ENCODE data around the gene NME9.
A peak's percentile ranks its signal among the peaks of the same experiment; 100 is the strongest.

NME9 gene

DNA sequence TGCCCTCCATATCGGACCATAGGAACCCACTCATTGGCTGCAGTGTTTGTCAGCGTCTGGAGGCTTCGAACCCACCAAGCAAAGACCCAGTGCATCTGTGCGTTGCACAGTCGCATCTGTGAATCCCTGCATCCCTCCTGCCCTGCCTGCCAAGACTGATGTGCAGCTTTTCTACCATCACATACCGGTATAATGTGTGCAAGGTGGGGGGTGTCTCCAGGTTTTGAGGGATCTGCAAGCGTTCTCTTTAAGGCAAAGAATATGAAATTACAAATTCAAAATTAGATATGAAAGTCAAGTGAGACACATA, 288 bp upstream of the NME9 start:
- no peaks in the 10 kb centered on the region for H3K36me3 ChIP-seq (ENCODE audit: control insufficient read depth, insufficient read depth, low read length, severe bottlenecking)
- DNase-seq (ENCODE audit: low read depth), result no peak
- no peak overlapping the region for H3K9ac ChIP-seq (ENCODE audit: low read length)
- no peaks in the 10 kb centered on the region for H3K9me3 ChIP-seq (ENCODE audit: control insufficient read depth, low read length)
- peak overlapping the region; percentile 82 for H3K4me3 ChIP-seq (ENCODE audit: low read length)
- H3K27me3 ChIP-seq (replicated peaks; ENCODE audit: control insufficient read depth, insufficient read depth, low read length), result peaks cover 6% of the 10 kb centered on the region
- H3K4me1 ChIP-seq (ENCODE audit: control insufficient read depth, insufficient read depth, low read length), result peaks cover 15% of the 10 kb centered on the region

DNA sequence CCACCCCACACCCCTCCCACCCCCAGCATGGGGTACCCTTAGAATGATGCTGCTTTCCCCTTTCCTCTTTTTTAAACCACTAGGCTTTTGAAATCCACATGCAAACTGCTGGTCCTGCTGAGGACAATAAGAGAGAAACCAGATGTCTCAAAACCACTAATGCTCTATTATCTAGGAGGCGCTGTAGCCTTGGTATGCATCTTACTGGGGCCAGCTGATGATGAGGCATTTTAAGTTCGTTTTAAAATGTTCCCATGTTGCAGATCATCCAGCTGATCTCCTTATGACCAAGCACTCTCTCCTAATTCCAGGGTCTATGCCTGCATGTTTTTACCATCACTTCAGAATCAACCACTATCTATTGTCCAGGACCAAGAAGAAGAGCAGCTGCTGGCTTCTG, 1.3 kb downstream of the NME9 start:
- H3K4me3 ChIP-seq (ENCODE audit: low read length), result no peak overlapping the region
- H3K36me3 ChIP-seq (ENCODE audit: control insufficient read depth, insufficient read depth, low read length, severe bottlenecking), result no peaks in the 10 kb centered on the region
- H3K9me3 ChIP-seq (ENCODE audit: control insufficient read depth, low read length), result no peaks in the 10 kb centered on the region
- no peak overlapping the region for H3K9ac ChIP-seq (ENCODE audit: low read length)
- H3K27me3 ChIP-seq (replicated peaks; ENCODE audit: control insufficient read depth, insufficient read depth, low read length), result no peaks in the 10 kb centered on the region
- DNase-seq (ENCODE audit: low read depth), result peak; percentile 36
- peaks cover 31% of the 10 kb centered on the region for H3K4me1 ChIP-seq (ENCODE audit: control insufficient read depth, insufficient read depth, low read length)

DNA sequence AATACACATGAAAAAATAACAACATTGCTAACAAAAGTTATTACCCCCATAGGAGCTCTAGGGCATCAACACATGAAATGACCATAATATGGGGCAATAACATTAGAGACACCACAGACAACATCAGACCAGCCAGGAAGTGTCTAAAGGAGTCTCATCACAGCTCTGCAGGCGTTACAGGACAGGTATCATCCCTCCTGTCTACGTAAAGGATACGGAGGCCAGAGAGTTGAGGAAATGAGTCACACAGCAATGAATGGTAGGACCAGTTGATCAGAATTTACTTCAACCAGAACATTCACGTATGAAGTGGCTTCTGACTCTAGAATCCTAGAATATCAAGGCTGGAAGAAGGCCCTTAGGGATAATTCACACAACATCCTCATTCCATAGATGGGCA, 1.8 kb downstream of the NME9 start:
- no peak overlapping the region for H3K4me3 ChIP-seq (ENCODE audit: low read length)
- DNase-seq (ENCODE audit: low read depth), result no peak

DNA sequence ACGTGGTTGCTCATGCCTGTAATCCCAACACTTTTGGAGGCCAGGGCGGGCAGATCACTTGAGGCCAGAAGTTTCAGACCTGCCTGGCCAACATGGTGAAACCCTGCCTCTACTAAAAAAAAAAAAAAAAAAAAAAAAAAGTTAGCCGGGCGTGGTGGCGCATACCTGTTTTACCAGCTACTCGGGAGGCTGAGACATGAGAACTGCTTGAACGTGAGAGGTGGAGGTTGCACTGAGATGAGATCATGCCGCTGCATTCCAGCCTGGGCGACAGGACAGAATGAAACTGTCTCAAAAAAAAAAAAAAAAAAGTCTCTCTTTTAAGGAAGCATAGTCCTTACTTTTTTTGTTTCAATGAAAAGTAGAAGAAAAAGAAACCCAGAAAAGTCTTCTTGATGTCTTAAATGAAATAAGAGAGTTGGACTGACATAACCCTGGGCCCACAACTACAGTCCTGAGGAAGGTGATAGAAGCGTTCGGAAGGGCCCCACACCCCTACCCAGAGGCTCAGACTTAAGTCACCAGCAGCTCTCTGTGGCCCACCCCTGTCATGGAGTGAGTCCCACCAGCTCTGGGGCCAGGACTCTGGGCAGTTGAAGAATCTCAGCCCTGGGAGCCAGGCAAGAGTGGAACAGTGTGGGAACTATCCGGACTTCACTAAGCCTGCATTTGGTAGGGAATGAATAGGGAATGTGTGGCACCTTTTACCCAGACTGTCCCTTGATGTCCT, 2.6 kb downstream of the NME9 start:
- Histone ChIP-seq H3K9me3 (ENCODE audit: control insufficient read depth, low read length) (no peaks in the 10 kb centered on the region), H3K9ac (ENCODE audit: low read length) (no peak overlapping the region), H3K36me3 (ENCODE audit: control insufficient read depth, insufficient read depth, low read length, severe bottlenecking) (no peaks in the 10 kb centered on the region), H3K4me3 (ENCODE audit: low read length) (no peak overlapping the region), H3K4me1 (ENCODE audit: control insufficient read depth, insufficient read depth, low read length) (peaks cover 37% of the 10 kb centered on the region), H3K27me3 (replicated peaks; ENCODE audit: control insufficient read depth, insufficient read depth, low read length) (no peaks in the 10 kb centered on the region)
- DNase-seq (ENCODE audit: low read depth), result no peak

More for the DNA sequence above, 1.8 kb downstream of the NME9 start:
- H3K9me3 ChIP-seq (ENCODE audit: control insufficient read depth, low read length), result no peaks in the 10 kb centered on the region
- H3K4me1 ChIP-seq (ENCODE audit: control insufficient read depth, insufficient read depth, low read length), result peaks cover 36% of the 10 kb centered on the region
- no peaks in the 10 kb centered on the region for H3K27me3 ChIP-seq (replicated peaks; ENCODE audit: control insufficient read depth, insufficient read depth, low read length)
- H3K36me3 ChIP-seq (ENCODE audit: control insufficient read depth, insufficient read depth, low read length, severe bottlenecking), result no peaks in the 10 kb centered on the region
- no peak overlapping the region for H3K9ac ChIP-seq (ENCODE audit: low read length)

DNA sequence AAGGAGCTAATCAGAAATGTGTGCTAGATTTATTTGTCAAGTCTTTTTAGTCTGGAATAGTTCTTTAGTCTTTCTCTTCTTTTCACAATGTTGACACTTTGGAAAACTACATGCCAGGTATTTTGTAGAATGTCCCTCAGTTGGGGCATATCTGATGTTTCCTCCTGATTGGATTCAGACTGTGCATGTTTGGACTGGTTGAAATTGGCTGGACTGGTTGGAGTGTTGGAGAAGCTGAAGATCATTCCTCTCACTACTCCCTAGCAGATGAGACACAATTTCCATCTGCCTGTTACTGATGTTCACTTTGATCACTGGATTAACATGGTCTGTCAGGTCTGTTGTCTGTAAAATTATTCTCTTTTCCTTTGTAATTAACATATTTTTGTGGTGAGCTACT, 3.7 kb downstream of the NME9 start:
- Histone ChIP-seq H3K9ac (ENCODE audit: low read length) (no peak overlapping the region), H3K27me3 (replicated peaks; ENCODE audit: control insufficient read depth, insufficient read depth, low read length) (peaks cover 8% of the 10 kb centered on the region), H3K9me3 (ENCODE audit: control insufficient read depth, low read length) (no peaks in the 10 kb centered on the region), H3K4me3 (ENCODE audit: low read length) (no peak overlapping the region), H3K36me3 (ENCODE audit: control insufficient read depth, insufficient read depth, low read length, severe bottlenecking) (no peaks in the 10 kb centered on the region), H3K4me1 (ENCODE audit: control insufficient read depth, insufficient read depth, low read length) (peaks cover 37% of the 10 kb centered on the region)
- no peak for DNase-seq (ENCODE audit: low read depth)

DNA sequence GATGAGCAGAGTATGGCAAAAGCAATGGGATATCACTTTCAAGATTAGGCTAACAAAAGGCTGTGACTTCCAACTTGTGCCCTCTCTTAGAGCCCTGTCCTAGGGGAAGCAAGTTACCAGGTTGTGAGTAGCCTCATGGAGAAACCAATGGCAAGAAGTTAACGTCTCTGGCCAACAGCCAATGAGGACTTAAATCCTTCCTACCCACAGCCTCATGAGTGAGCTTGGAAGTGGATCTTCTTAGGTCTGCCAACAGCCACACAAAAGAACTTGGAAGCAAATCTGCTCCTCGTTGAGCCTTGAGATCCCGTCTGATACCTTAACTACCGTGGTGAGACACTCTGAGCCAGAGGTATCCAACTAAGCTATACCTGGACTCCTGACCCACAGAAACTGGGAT, 5.7 kb downstream of the NME9 start:
- peaks cover 25% of the 10 kb centered on the region for H3K4me1 ChIP-seq (ENCODE audit: control insufficient read depth, insufficient read depth, low read length)
- DNase-seq (ENCODE audit: low read depth), result no peak

DNA sequence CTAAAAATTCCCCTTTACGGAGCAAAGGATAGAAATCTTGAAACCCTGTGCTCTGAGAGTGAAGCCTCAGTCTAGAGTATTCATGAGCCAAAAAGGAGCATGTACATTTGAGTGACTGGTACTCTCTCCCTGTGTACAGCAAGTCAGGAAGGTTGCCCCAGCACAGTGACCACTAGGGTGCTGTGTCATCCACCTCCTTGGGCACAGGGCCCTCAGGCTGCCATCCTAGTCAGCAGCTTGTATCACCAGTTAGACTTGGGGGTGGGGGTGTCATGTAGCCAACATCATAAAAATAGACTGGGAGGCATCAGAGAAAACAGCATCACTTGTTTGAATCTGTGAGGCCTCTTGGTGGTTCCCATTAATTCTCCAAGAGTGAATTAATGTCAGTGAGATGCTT, 12.0 kb downstream of the NME9 start:
- H3K4me3 ChIP-seq (ENCODE audit: low read length), result no peak overlapping the region
- H3K4me1 ChIP-seq (ENCODE audit: control insufficient read depth, insufficient read depth, low read length), result no peaks in the 10 kb centered on the region
- H3K9me3 ChIP-seq (ENCODE audit: control insufficient read depth, low read length), result no peaks in the 10 kb centered on the region
- peaks cover 19% of the 10 kb centered on the region for H3K27me3 ChIP-seq (replicated peaks; ENCODE audit: control insufficient read depth, insufficient read depth, low read length)
- no peaks in the 10 kb centered on the region for H3K36me3 ChIP-seq (ENCODE audit: control insufficient read depth, insufficient read depth, low read length, severe bottlenecking)
- DNase-seq (ENCODE audit: low read depth), result no peak
- no peak overlapping the region for H3K9ac ChIP-seq (ENCODE audit: low read length)

More for the DNA sequence above, 5.7 kb downstream of the NME9 start:
- no peaks in the 10 kb centered on the region for H3K9me3 ChIP-seq (ENCODE audit: control insufficient read depth, low read length)
- H3K4me3 ChIP-seq (ENCODE audit: low read length), result no peak overlapping the region
- H3K36me3 ChIP-seq (ENCODE audit: control insufficient read depth, insufficient read depth, low read length, severe bottlenecking), result no peaks in the 10 kb centered on the region
- peaks cover 19% of the 10 kb centered on the region for H3K27me3 ChIP-seq (replicated peaks; ENCODE audit: control insufficient read depth, insufficient read depth, low read length)
- H3K9ac ChIP-seq (ENCODE audit: low read length), result no peak overlapping the region

DNA sequence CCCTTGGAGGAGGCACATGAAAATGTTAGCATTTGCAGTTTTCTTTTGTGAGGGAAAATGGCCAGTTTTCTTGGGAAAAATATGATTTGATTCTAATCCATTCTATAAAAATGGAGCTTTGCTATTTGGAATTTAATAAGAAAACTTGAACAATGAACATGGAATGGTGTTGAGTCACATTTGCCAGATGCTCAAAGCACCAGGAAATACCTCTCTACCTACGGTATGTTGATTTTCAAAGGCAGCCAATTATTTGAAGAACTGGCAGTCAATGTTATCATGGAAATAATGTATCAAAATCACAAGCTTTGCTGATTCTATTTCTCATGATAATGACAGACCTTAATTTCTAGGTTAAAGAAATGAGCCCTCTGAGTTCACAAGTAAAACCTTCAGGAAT, 14.9 kb downstream of the NME9 start:
- no peaks in the 10 kb centered on the region for H3K36me3 ChIP-seq (ENCODE audit: control insufficient read depth, insufficient read depth, low read length, severe bottlenecking)
- no peak overlapping the region for H3K4me3 ChIP-seq (ENCODE audit: low read length)
- peak; percentile 4 for DNase-seq (ENCODE audit: low read depth)
- H3K4me1 ChIP-seq (ENCODE audit: control insufficient read depth, insufficient read depth, low read length), result no peaks in the 10 kb centered on the region
- no peak overlapping the region for H3K9ac ChIP-seq (ENCODE audit: low read length)
- H3K9me3 ChIP-seq (ENCODE audit: control insufficient read depth, low read length), result peaks cover 24% of the 10 kb centered on the region
- peaks cover under 1% of the 10 kb centered on the region for H3K27me3 ChIP-seq (replicated peaks; ENCODE audit: control insufficient read depth, insufficient read depth, low read length)

DNA sequence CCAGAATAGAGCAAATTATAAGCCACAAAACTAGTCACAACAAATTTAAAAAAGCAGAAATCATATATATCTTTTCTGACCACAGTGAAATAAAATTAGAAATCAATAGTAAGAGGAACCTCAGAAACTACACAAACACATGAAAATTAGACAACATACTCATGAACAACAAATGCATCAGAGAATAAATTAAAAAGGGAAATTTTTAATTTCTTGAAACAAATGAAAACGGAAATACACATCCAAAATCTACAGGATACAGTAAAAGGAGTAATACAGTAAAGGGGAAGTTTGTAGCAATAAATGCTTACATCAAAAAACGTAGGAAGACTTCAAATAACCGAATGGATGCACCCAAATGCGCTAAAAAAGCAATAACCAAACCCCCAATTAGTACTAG, 19.2 kb downstream of the NME9 start:
- H3K9me3 ChIP-seq (ENCODE audit: control insufficient read depth, low read length), result peaks cover 47% of the 10 kb centered on the region
- no peak overlapping the region for H3K9ac ChIP-seq (ENCODE audit: low read length)
- no peaks in the 10 kb centered on the region for H3K4me1 ChIP-seq (ENCODE audit: control insufficient read depth, insufficient read depth, low read length)
- no peak for DNase-seq (ENCODE audit: low read depth)
- no peaks in the 10 kb centered on the region for H3K36me3 ChIP-seq (ENCODE audit: control insufficient read depth, insufficient read depth, low read length, severe bottlenecking)
- H3K4me3 ChIP-seq (ENCODE audit: low read length), result no peak overlapping the region
- H3K27me3 ChIP-seq (replicated peaks; ENCODE audit: control insufficient read depth, insufficient read depth, low read length), result no peaks in the 10 kb centered on the region

DNA sequence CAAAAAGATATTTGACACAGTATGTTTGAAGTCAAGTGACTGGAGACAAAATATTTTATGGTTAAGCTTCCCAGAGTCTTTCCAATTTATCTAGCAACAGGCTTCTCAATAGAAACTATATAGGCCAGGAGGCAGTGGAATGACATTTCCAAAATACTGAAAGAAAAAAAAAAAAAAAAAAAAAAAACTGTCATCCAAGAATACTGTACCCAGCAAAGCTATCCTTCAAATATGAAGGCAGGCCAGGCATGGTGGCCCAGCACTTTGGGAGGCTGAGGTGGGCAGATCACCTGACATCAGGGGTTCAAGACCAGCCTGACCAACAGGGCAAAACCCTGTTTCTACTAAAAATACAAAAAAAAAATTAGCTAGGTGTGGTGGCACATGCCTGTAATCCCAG, 20.9 kb downstream of the NME9 start:
- Histone ChIP-seq H3K36me3 (ENCODE audit: control insufficient read depth, insufficient read depth, low read length, severe bottlenecking) (no peaks in the 10 kb centered on the region), H3K4me1 (ENCODE audit: control insufficient read depth, insufficient read depth, low read length) (no peaks in the 10 kb centered on the region), H3K9ac (ENCODE audit: low read length) (no peak overlapping the region), H3K4me3 (ENCODE audit: low read length) (no peak overlapping the region), H3K27me3 (replicated peaks; ENCODE audit: control insufficient read depth, insufficient read depth, low read length) (no peaks in the 10 kb centered on the region), H3K9me3 (ENCODE audit: control insufficient read depth, low read length) (peaks cover 47% of the 10 kb centered on the region)
- no peak for DNase-seq (ENCODE audit: low read depth)

DNA sequence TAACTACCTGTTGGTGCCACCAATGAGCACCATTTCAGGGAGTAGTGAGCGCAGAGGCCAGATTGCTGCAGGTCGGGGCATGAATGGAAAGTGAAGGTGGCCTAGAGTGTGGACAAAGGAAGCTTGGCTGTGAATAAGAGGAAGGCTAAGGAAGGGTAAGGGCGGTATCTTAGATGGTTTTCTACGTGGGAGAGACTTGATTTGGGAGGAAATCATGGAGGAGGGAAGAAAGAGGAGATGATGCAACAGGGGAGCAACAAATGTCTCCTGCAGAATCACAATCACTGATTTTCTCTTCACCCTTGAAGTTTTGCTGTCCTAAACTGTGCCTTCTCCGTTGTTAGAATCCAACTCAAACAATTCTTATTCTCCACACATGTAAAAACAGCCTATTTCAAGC, 21.8 kb downstream of the NME9 start:
- no peaks in the 10 kb centered on the region for H3K4me1 ChIP-seq (ENCODE audit: control insufficient read depth, insufficient read depth, low read length)
- H3K9ac ChIP-seq (ENCODE audit: low read length), result no peak overlapping the region
- no peak for DNase-seq (ENCODE audit: low read depth)
- no peaks in the 10 kb centered on the region for H3K36me3 ChIP-seq (ENCODE audit: control insufficient read depth, insufficient read depth, low read length, severe bottlenecking)
- no peaks in the 10 kb centered on the region for H3K27me3 ChIP-seq (replicated peaks; ENCODE audit: control insufficient read depth, insufficient read depth, low read length)
- peaks cover 47% of the 10 kb centered on the region for H3K9me3 ChIP-seq (ENCODE audit: control insufficient read depth, low read length)
- no peak overlapping the region for H3K4me3 ChIP-seq (ENCODE audit: low read length)

DNA sequence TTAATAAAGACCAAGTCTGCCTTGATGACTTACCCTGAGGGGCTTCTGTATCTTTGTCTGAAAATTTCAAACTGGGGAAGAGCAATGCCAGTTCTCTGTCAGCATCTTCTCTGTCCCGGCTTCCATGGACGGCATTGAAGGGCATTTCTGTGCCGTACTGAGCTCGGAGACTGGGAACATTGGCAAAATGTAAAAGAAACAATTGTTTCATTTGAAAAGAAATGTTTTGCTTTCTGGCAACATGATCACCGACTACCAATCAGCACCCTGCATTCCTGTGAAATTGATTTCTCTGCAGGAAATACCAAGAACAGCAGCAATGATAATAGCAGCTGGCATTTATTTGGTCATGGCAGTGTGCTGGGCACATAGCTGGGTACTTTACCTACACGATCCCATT, 26.2 kb downstream of the NME9 start:
- Histone ChIP-seq H3K4me1 (ENCODE audit: control insufficient read depth, insufficient read depth, low read length) (no peaks in the 10 kb centered on the region), H3K4me3 (ENCODE audit: low read length) (no peak overlapping the region), H3K36me3 (ENCODE audit: control insufficient read depth, insufficient read depth, low read length, severe bottlenecking) (peaks cover 15% of the 10 kb centered on the region), H3K9ac (ENCODE audit: low read length) (no peak overlapping the region), H3K9me3 (ENCODE audit: control insufficient read depth, low read length) (peaks cover 9% of the 10 kb centered on the region), H3K27me3 (replicated peaks; ENCODE audit: control insufficient read depth, insufficient read depth, low read length) (no peaks in the 10 kb centered on the region)
- DNase-seq (ENCODE audit: low read depth), result no peak
